ENCODE data around the gene SPINK6. TPM values are rescaled to one million over a fixed set of nuclear protein-coding genes. Genes with fewer than 3 reads are reported as not detected.

The SPINK6 gene
- total RNA-seq, 1 donor from 2014 or later = not detected

GRCh38 chr5:148205865-148206264, 3.0 kb downstream of the SPINK6 start:
- Histone ChIP-seq H3K36me3 (ENCODE audit: control insufficient read depth, insufficient read depth, low read length) (no peaks in the 10 kb centered on the region), H3K4me3 (ENCODE audit: low read depth, low read length) (no peak overlapping the region), H3K27me3 (ENCODE audit: control insufficient read depth, insufficient read depth, low read length) (no peaks in the 10 kb centered on the region)
- DNase-seq (ENCODE audit: low read depth) (no peak), FAIRE-seq (no peak)
- TF ChIP-seq, protein P1, sequence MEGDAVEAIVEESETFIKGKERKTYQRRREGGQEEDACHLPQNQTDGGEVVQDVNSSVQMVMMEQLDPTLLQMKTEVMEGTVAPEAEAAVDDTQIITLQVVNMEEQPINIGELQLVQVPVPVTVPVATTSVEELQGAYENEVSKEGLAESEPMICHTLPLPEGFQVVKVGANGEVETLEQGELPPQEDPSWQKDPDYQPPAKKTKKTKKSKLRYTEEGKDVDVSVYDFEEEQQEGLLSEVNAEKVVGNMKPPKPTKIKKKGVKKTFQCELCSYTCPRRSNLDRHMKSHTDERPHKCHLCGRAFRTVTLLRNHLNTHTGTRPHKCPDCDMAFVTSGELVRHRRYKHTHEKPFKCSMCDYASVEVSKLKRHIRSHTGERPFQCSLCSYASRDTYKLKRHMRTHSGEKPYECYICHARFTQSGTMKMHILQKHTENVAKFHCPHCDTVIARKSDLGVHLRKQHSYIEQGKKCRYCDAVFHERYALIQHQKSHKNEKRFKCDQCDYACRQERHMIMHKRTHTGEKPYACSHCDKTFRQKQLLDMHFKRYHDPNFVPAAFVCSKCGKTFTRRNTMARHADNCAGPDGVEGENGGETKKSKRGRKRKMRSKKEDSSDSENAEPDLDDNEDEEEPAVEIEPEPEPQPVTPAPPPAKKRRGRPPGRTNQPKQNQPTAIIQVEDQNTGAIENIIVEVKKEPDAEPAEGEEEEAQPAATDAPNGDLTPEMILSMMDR (IDR thresholded peaks at IDR 0.05; ENCODE audit: insufficient read depth, low read length, severe bottlenecking) = no peak

DNA sequence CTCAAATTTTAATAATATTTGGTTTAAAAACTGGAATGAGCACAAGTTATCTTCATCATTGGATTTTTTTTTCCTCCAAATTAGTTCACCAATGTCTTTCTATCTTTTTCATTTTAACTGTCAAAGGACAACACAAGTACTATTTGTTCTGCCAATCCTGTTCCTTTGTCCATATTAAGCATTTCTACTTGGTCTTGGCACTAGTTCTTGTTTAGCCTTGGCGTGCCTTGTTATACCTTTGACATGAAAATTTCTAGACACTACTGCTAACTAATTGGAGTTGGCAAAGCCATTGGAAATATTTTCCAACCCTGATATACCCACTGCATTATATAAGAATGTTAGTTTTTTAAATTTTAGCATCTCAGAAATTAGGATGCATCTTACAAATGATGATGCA, 3.8 kb downstream of the SPINK6 start:
- no peak for FAIRE-seq
- TF ChIP-seq, protein P1 (IDR thresholded peaks at IDR 0.05; ENCODE audit: insufficient read depth, low read length, severe bottlenecking) = no peak
- H3K27me3 ChIP-seq (ENCODE audit: control insufficient read depth, insufficient read depth, low read length) = no peaks in the 10 kb centered on the region
- DNase-seq (ENCODE audit: low read depth) = no peak
- H3K36me3 ChIP-seq (ENCODE audit: control insufficient read depth, insufficient read depth, low read length) = no peaks in the 10 kb centered on the region
- H3K4me3 ChIP-seq (ENCODE audit: low read depth, low read length) = no peak overlapping the region

DNA sequence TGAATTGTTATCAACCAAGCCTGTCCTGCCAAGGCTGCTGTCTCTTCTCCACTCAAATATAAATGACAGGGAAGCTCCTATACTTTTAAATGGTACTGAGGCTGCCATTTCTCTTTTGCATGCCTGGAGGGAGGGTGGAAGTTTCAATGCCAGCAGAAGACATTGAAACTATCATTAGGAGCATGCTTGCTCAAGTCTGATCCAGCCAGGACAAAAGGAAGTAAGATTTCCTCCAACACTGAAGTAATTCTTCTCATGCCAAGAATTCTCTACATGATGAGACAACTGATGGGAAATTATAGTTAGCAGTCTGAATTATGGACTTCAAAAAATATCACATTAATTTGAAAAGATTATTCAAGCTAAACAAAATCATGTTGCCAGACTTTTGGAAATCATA, 5.4 kb downstream of the SPINK6 start:
- DNase-seq (ENCODE audit: low read depth) (peak; percentile 54), FAIRE-seq (no peak)
- H3K36me3 ChIP-seq (ENCODE audit: control insufficient read depth, insufficient read depth, low read length) = no peaks in the 10 kb centered on the region
- TF ChIP-seq, protein P1 (IDR thresholded peaks at IDR 0.05; ENCODE audit: insufficient read depth, low read length, severe bottlenecking) = no peak
- H3K27me3 ChIP-seq (ENCODE audit: control insufficient read depth, insufficient read depth, low read length) = no peaks in the 10 kb centered on the region
- no peak overlapping the region for H3K4me3 ChIP-seq (ENCODE audit: low read depth, low read length)

DNA sequence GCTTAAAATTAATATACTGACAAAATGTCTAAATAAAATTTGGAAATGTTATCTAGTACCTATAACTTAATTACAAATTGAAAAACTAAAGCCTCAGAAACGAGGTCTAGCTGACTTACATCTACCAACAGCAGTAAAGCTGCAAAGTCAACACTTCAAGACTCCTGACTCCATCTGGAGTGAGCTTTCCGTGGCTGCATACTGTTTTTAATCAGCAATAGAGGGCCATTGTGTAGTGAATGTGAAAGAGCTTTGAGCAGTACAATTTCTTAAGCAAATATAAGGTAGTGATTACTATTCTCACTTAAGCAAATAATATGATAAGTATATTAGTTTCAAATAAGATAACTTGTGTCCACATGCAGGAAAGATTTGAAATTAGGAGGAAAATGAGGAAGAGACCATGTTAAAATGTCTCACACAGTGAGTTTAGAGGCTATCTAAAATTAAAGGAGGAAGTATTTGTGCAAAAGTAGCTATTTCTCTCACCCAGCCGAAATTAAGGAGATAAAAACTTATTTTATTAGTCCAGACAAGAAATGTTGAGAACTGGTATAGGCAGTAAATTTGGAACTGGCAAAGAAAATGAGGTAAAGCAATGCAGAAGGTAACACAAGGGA, 6.4 kb downstream of the SPINK6 start:
- TF ChIP-seq, protein P1 (IDR thresholded peaks at IDR 0.05; ENCODE audit: insufficient read depth, low read length, severe bottlenecking) = no peak
- H3K27me3 ChIP-seq (ENCODE audit: control insufficient read depth, insufficient read depth, low read length) = no peaks in the 10 kb centered on the region
- DNase-seq (ENCODE audit: low read depth) = no peak
- no peak for FAIRE-seq
- no peaks in the 10 kb centered on the region for H3K36me3 ChIP-seq (ENCODE audit: control insufficient read depth, insufficient read depth, low read length)
- no peak overlapping the region for H3K4me3 ChIP-seq (ENCODE audit: low read depth, low read length)

- TF ChIP-seq, protein P1 (IDR thresholded peaks at IDR 0.05; ENCODE audit: insufficient read depth, low read length, severe bottlenecking) = no peak
- no peak for FAIRE-seq
- DNase-seq (ENCODE audit: low read depth) = no peak
- Histone ChIP-seq H3K27me3 (ENCODE audit: control insufficient read depth, insufficient read depth, low read length) (no peaks in the 10 kb centered on the region), H3K4me3 (ENCODE audit: low read depth, low read length) (no peak overlapping the region), H3K36me3 (ENCODE audit: control insufficient read depth, insufficient read depth, low read length) (no peaks in the 10 kb centered on the region)
Observed at GRCh38 chr5:148214665-148215185, 11.9 kb downstream of the SPINK6 start.

- FAIRE-seq = no peak
Observed at GRCh38 chr5:148221508-148221907, 18.7 kb downstream of the SPINK6 start.

More at GRCh38 chr5:148221508-148221907, 18.7 kb downstream of the SPINK6 start:
- no peaks in the 10 kb centered on the region for H3K27me3 ChIP-seq (ENCODE audit: control insufficient read depth, insufficient read depth, low read length)
- H3K4me3 ChIP-seq (ENCODE audit: low read depth, low read length) = no peak overlapping the region
- no peak for DNase-seq (ENCODE audit: low read depth)
- TF ChIP-seq, protein P1 (IDR thresholded peaks at IDR 0.05; ENCODE audit: insufficient read depth, low read length, severe bottlenecking) = no peak
- no peaks in the 10 kb centered on the region for H3K36me3 ChIP-seq (ENCODE audit: control insufficient read depth, insufficient read depth, low read length)
